Brain microvascular endothelial cell (primary cell): Measurements from ENCODE around the gene MAML2.

Experiments used
- DNase-seq: peaks from one replicate; pipeline ENCODE4 v3.0.0-alpha.2; 2020
- H3K27ac ChIP-seq: fragments of 250-450 bp; sonication (Bioruptor Pico); 2 replicates; pipeline ENCODE4 v1.5.1; 2020; ENCODE audit warnings: mild to moderate bottlenecking, moderate library complexity
- H3K27me3 ChIP-seq: fragments of 250-450 bp; sonication (Bioruptor Pico); replicated peaks from 2 replicates; pipeline ENCODE4 v1.5.1; 2020; ENCODE audit warnings: mild to moderate bottlenecking
- H3K36me3 ChIP-seq: fragments of 250-450 bp; sonication (Bioruptor Pico); replicated peaks from 2 replicates; pipeline ENCODE4 v1.5.1; 2020; ENCODE audit warnings: mild to moderate bottlenecking
- H3K4me3 ChIP-seq: 2 replicates; pipeline ENCODE4 v1.5.1; 2011; ENCODE audit warnings: low read depth, mild to moderate bottlenecking, control low read depth, low read length, moderate library complexity
- CTCF ChIP-seq: IDR thresholded peaks from 2 replicates; pipeline ENCODE4 v1.5.1; 2011; ENCODE audit warnings: low read depth, mild to moderate bottlenecking, moderate library complexity, low read length, control low read depth, inconsistent platforms; ENCODE audit errors: missing control alignments
- in situ Hi-C: cut with HindIII; loops from 2 replicates; pipeline ENCODE4 v1.10.0; 2017; ENCODE audit warnings: low sequenced_read_pairs, low pct_ligation_motif_present

MAML2 gene

GRCh38 chr11:95996621-95997235, 346.3 kb downstream of the MAML2 start:
- DNase-seq, result no peak
- Histone ChIP-seq H3K4me3 (no peak overlapping the region), H3K36me3 (no peaks in the 10 kb centered on the region), H3K27me3 (no peaks in the 10 kb centered on the region), H3K27ac (no peak overlapping the region)
- in situ Hi-C loops, result no loop called here
- no peak for TF ChIP-seq CTCF

- Histone ChIP-seq H3K27ac (no peak overlapping the region), H3K4me3 (no peak overlapping the region), H3K27me3 (no peaks in the 10 kb centered on the region), H3K36me3 (peaks cover 2% of the 10 kb centered on the region)
- in situ Hi-C loops, result no loop called here
- TF ChIP-seq CTCF, result no peak
- DNase-seq, result no peak
These were observed 348.7 kb downstream of the MAML2 start for GRCh38 chr11:95994329-95994728.

GRCh38 chr11:95993438-95994298, 349.3 kb downstream of the MAML2 start:
- Histone ChIP-seq H3K27me3 (no peaks in the 10 kb centered on the region), H3K4me3 (no peak overlapping the region), H3K27ac (no peak overlapping the region), H3K36me3 (peaks cover 2% of the 10 kb centered on the region)
- TF ChIP-seq CTCF, result no peak
- in situ Hi-C loops, result no loop called here
- DNase-seq, result no peak

GRCh38 chr11:95991545-95991944, 351.4 kb downstream of the MAML2 start:
- Histone ChIP-seq H3K27ac (no peak overlapping the region), H3K27me3 (no peaks in the 10 kb centered on the region), H3K4me3 (no peak overlapping the region), H3K36me3 (peaks cover 2% of the 10 kb centered on the region)
- DNase-seq, result no peak
- TF ChIP-seq CTCF, result no peak
- in situ Hi-C loops, result no loop called here

- in situ Hi-C loops, result no loop called here
- Histone ChIP-seq H3K4me3 (no peak overlapping the region), H3K27me3 (no peaks in the 10 kb centered on the region), H3K27ac (no peak overlapping the region), H3K36me3 (peaks cover 2% of the 10 kb centered on the region)
- DNase-seq, result no peak
- TF ChIP-seq CTCF, result no peak
These were observed 351.9 kb downstream of the MAML2 start for GRCh38 chr11:95991101-95991500.
